H9 (cell line): ENCODE results near the gene USP28. TPM values are rescaled to one million over a fixed set of nuclear protein-coding genes. Genes with fewer than 3 reads are reported as not detected.

Source experiments
- DNase-seq: peaks from one replicate; pipeline ENCODE4 v3.0.0-alpha.2; 2017
- H2AFZ ChIP-seq: one replicate; pipeline ENCODE4 v1.6.1; 2013; ENCODE audit warnings: mild to moderate bottlenecking, low read length, control low read depth, moderate library complexity
- H2AK5ac ChIP-seq: 2 replicates; pipeline ENCODE4 v1.6.1; 2013; ENCODE audit warnings: low read length, control low read depth, mixed read lengths; ENCODE audit not compliant: insufficient read length
- H2BK120ac ChIP-seq: one replicate; pipeline ENCODE4 v1.6.1; 2013; ENCODE audit warnings: low read depth, mild to moderate bottlenecking, low read length, control low read depth, inconsistent platforms; ENCODE audit not compliant: poor library complexity, severe bottlenecking
- H2BK12ac ChIP-seq: 2 replicates; pipeline ENCODE4 v1.6.1; 2013; ENCODE audit warnings: low read length, control low read depth, mixed read lengths, low read depth; ENCODE audit not compliant: insufficient read length
- H2BK15ac ChIP-seq: 2 replicates; pipeline ENCODE4 v1.6.1; 2013; ENCODE audit warnings: low read depth, low read length, control low read depth
- H2BK20ac ChIP-seq: one replicate; pipeline ENCODE4 v1.6.1; 2013; ENCODE audit warnings: low read depth, mild to moderate bottlenecking, low read length, control low read depth, inconsistent platforms; ENCODE audit not compliant: poor library complexity, severe bottlenecking
- H2BK5ac ChIP-seq: 2 replicates; pipeline ENCODE4 v1.6.1; 2013; ENCODE audit warnings: low read length, control low read depth, mixed read lengths; ENCODE audit not compliant: insufficient read length
- H3K14ac ChIP-seq: 2 replicates; pipeline ENCODE4 v1.6.1; 2013; ENCODE audit warnings: low read length, control low read depth; ENCODE audit not compliant: insufficient read depth
- H3K18ac ChIP-seq: 2 replicates; pipeline ENCODE4 v1.6.1; 2013; ENCODE audit warnings: low read depth, mild to moderate bottlenecking, mixed read lengths, low read length, control low read depth; ENCODE audit not compliant: insufficient read length
- H3K23ac ChIP-seq: 2 replicates; pipeline ENCODE4 v1.6.1; 2013; ENCODE audit warnings: low read length, control low read depth, mixed read lengths, low read depth; ENCODE audit not compliant: insufficient read length
- H3K23me2 ChIP-seq: 2 replicates; pipeline ENCODE4 v1.6.1; 2013; ENCODE audit warnings: low read depth, mild to moderate bottlenecking, mixed read lengths, low read length, control low read depth; ENCODE audit not compliant: insufficient read length, poor library complexity, severe bottlenecking
- H3K27ac ChIP-seq: 2 replicates; pipeline ENCODE4 v1.5.1; 2013; ENCODE audit warnings: low read length, control low read depth, mixed read lengths, low read depth; ENCODE audit not compliant: insufficient read length
- H3K27me3 ChIP-seq: 2 replicates; pipeline ENCODE4 v1.6.1; 2013; ENCODE audit warnings: low read length, control low read depth, inconsistent platforms; ENCODE audit not compliant: insufficient read depth
- H3K4ac ChIP-seq: 2 replicates; pipeline ENCODE4 v1.6.1; 2013; ENCODE audit warnings: low read depth, mild to moderate bottlenecking, control low read depth, inconsistent platforms, low read length, moderate library complexity
- H3K4me1 ChIP-seq: 2 replicates; pipeline ENCODE4 v1.6.1; 2013; ENCODE audit warnings: low read length, control low read depth, inconsistent platforms; ENCODE audit not compliant: insufficient read depth
- H3K4me2 ChIP-seq: 2 replicates; pipeline ENCODE4 v1.6.1; 2013; ENCODE audit warnings: low read length, control low read depth, mixed read lengths; ENCODE audit not compliant: insufficient read length, insufficient read depth
- H3K56ac ChIP-seq: 2 replicates; pipeline ENCODE4 v1.6.1; 2013; ENCODE audit warnings: low read depth, mild to moderate bottlenecking, mixed read lengths, low read length, control low read depth; ENCODE audit not compliant: insufficient read length
- H3K79me1 ChIP-seq: 2 replicates; pipeline ENCODE4 v1.6.1; 2013; ENCODE audit warnings: low read depth, mild to moderate bottlenecking, moderate library complexity, low read length, control low read depth, inconsistent platforms; ENCODE audit not compliant: insufficient read depth, poor library complexity, severe bottlenecking
- H3K79me2 ChIP-seq: 2 replicates; pipeline ENCODE4 v1.6.1; 2013; ENCODE audit warnings: low read length, control low read depth, inconsistent platforms; ENCODE audit not compliant: insufficient read depth
- H3K9ac ChIP-seq: 2 replicates; pipeline ENCODE4 v1.6.1; 2013; ENCODE audit warnings: low read length, control low read depth, mixed read lengths; ENCODE audit not compliant: insufficient read length; ENCODE audit errors: extremely low read depth
- H3K9me3 ChIP-seq: one replicate; pipeline ENCODE4 v1.6.1; 2013; ENCODE audit warnings: low read depth, low read length, inconsistent platforms; ENCODE audit not compliant: control insufficient read depth
- H3T11ph ChIP-seq: one replicate; pipeline ENCODE4 v1.6.1; 2013; ENCODE audit warnings: mild to moderate bottlenecking, low read length, control low read depth, inconsistent platforms
- H4K20me1 ChIP-seq: one replicate; pipeline ENCODE4 v1.6.1; 2013; ENCODE audit not compliant: control insufficient read depth, insufficient read length, insufficient read depth
- H4K5ac ChIP-seq: 2 replicates; pipeline ENCODE4 v1.6.1; 2013; ENCODE audit warnings: low read depth, mild to moderate bottlenecking, mixed read lengths, low read length, control low read depth; ENCODE audit not compliant: insufficient read length
- H4K8ac ChIP-seq: replicated peaks from 2 replicates; pipeline ENCODE4 v1.6.1; 2013; ENCODE audit warnings: low read length, control low read depth, mixed read lengths, low read depth; ENCODE audit not compliant: insufficient read length
- H4K91ac ChIP-seq: 2 replicates; pipeline ENCODE4 v1.6.1; 2013; ENCODE audit warnings: low read depth, mild to moderate bottlenecking, moderate library complexity, mixed read lengths, low read length, control low read depth; ENCODE audit not compliant: insufficient read length
- H3K27ac Mint-ChIP-seq, 3 experiments: 2 replicates in 2 of 3; 3 replicates in 1 of 3; pipeline ENCODE4 v1.8.0; 2020 to 2021; ENCODE audit warnings: mixed read lengths in 3 of 3, mild to moderate bottlenecking in 1 of 3, moderate library complexity in 1 of 3
- H3K27me3 Mint-ChIP-seq: 2 replicates; pipeline ENCODE4 v1.8.0; 2021; ENCODE audit warnings: low read depth, mild to moderate bottlenecking, moderate library complexity, mixed read lengths
- H3K36me3 Mint-ChIP-seq, 3 experiments: 2 replicates in 2 of 3; 3 replicates in 1 of 3; pipeline ENCODE4 v1.8.0; 2020 to 2021; ENCODE audit warnings: low read depth in 3 of 3, mixed read lengths in 3 of 3; ENCODE audit not compliant: insufficient read depth in 1 of 3
- H3K4me1 Mint-ChIP-seq, 2 experiments: 2 replicates each; pipeline ENCODE4 v1.8.0; 2020; ENCODE audit warnings: mixed read lengths in 2 of 2
- H3K4me3 Mint-ChIP-seq, 2 experiments: 2 replicates in 1 of 2; 3 replicates in 1 of 2; pipeline ENCODE4 v1.8.0; 2020 to 2021; ENCODE audit warnings: mild to moderate bottlenecking in 2 of 2, mixed read lengths in 2 of 2, moderate library complexity in 1 of 2
- H3K9me3 Mint-ChIP-seq, 2 experiments: 2 replicates in 1 of 2; 3 replicates in 1 of 2; pipeline ENCODE4 v1.8.0; 2020; ENCODE audit warnings: mild to moderate bottlenecking in 2 of 2, mixed read lengths in 2 of 2, moderate library complexity in 1 of 2
- CTCF ChIP-seq: fragments of 200-600 bp; sonication (generic); conservative IDR thresholded peaks from 3 replicates; pipeline ENCODE4 v1.8.0; 2021; ENCODE audit warnings: antibody characterized with exemption, mild to moderate bottlenecking
- WGBS: extraction: QIAGEN DNeasy Blood & Tissue Kit; methylation state at CpG from one replicate; pipeline ENCODE4 v1.1.7; 2013; ENCODE audit warnings: missing lambda C conversion rate, low lambda C conversion rate, mixed read lengths; ENCODE audit not compliant: insufficient read length; ENCODE audit errors: extremely low coverage; 5-methylcytosine and 5-hydroxymethylcytosine counted together
- total RNA-seq: library from RNA; stranded (reverse); gene quantifications from 2 replicates; pipeline ENCODE4 v1.2.1, GENCODE V29; 2021

USP28 gene
- total RNA-seq, 1 experiment from 2014 or later, result 107 TPM

GRCh38 chr11:113896156-113896879 lies 20.9 kb upstream of the USP28 start:
- Mint-ChIP-seq H3K4me3 (no peak overlapping the region), H3K36me3 (peaks cover 0 to under 1% (median 0%) of the 10 kb centered on the region in 3 experiments; a peak in 1 of 7 replicates), H3K27me3 (no peaks in the 10 kb centered on the region), H3K27ac (no peak overlapping the region), H3K4me1 (peaks cover 23 to 25% of the 10 kb centered on the region in 2 experiments), H3K9me3 (no peaks in the 10 kb centered on the region; a peak in 1 of 5 replicates)
- H4K91ac ChIP-seq, result no peak overlapping the region
- no peak overlapping the region for H3K27ac ChIP-seq
- no CpG with 5 or more reads among the region's 10 CpGs for WGBS
- no peak overlapping the region for H3K4ac ChIP-seq
- H3K56ac ChIP-seq, result no peak overlapping the region
- H3K9me3 ChIP-seq, result no peaks in the 10 kb centered on the region
- H4K20me1 ChIP-seq, result no peaks in the 10 kb centered on the region
- no peak overlapping the region for H3K4me2 ChIP-seq
- no peak overlapping the region for H2AK5ac ChIP-seq
- no peak overlapping the region for H3K9ac ChIP-seq
- no peaks in the 10 kb centered on the region for H3K27me3 ChIP-seq
- no peak overlapping the region for H2BK5ac ChIP-seq
- no peaks in the 10 kb centered on the region for H3K23me2 ChIP-seq
- H3K79me1 ChIP-seq, result no peaks in the 10 kb centered on the region
- TF ChIP-seq CTCF, result peak; percentile 83
- H4K5ac ChIP-seq, result no peak overlapping the region
- no peaks in the 10 kb centered on the region for H3K79me2 ChIP-seq
- H3K23ac ChIP-seq, result no peak overlapping the region
- no peak overlapping the region for H3K18ac ChIP-seq
- no peak overlapping the region for H2BK20ac ChIP-seq
- H2BK12ac ChIP-seq, result no peak overlapping the region
- H4K8ac ChIP-seq, result no peak overlapping the region
- no peak overlapping the region for H2AFZ ChIP-seq
- H3K14ac ChIP-seq, result no peak overlapping the region
- H3T11ph ChIP-seq, result no peak overlapping the region
- H2BK15ac ChIP-seq, result no peak overlapping the region
- DNase-seq, result peak; percentile 42
- no peaks in the 10 kb centered on the region; the same call in 1 of the 2 replicates for H3K4me1 ChIP-seq
- H2BK120ac ChIP-seq, result no peak overlapping the region
